Embryonic facial prominence (tissue), 1 donor: ENCODE results near the gene RAP1GDS1.
"Not testable (repeated sequence)": the region's sequence is repeated elsewhere in the genome, so short reads cannot be mapped to it uniquely, and the experiment has no call there.

Experiments used
- DNase-seq: peaks from one replicate; pipeline ENCODE4 v3.0.0-alpha.2; 2016; ENCODE audit errors: extremely low spot score

RAP1GDS1 gene

DNA sequence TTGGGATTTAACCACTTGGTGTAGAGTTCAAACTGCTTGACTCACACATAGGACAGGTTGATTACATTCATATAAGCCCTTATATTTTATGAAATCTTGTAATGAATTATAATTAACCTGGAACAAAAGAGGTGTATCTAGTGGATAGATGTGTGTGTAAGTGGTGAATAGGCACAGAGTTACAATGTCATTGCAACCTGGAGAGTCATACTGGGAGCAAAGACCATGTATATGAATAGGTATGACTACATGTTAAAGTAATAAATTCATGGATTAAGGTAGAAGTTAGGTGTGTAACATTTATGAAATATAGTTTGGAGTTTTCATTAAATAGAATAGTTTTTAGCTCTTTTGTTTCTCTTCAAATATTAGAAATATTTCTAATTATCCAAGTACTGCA is 26.1 kb downstream of the RAP1GDS1 start:
- no peak for DNase-seq

DNA sequence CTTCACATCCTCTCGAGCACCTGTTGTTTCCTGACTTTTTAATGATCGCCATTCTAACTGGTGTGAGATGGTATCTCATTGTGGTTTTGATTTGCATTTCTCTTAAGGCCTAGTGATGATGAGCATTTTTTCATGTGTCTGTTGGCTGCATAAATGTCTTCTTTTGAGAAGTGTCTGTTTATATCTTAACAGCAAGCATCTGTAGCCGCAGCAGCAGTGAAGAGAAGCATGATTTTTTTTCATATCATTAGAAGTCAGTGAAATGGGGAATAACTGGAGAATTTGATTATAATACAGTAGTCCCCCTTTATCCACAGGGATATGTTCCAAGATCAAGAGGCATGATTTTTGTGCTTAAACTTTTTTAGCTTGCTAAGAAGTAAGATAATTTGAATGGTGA is 27.5 kb downstream of the RAP1GDS1 start:
- DNase-seq, result not testable (repeated sequence)

DNA sequence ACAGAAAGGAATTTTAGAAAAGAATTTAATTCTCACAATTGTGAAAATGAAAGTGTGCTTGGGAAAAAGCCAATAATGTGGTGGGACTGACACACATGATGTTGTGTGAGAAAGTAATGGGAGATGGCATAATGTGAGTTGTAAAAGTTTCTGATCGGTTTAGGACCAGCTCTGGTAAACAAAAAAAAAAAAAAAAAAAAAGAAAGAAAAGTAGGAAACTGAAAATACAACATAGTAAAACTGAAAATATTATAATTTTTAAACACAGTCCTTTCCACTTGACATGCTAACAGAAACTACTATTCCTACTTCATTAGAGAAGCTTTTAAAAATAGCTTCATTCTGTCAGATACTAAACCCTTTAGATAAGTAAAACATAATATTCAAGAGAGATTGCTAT is 28.2 kb downstream of the RAP1GDS1 start:
- no peak for DNase-seq

DNA sequence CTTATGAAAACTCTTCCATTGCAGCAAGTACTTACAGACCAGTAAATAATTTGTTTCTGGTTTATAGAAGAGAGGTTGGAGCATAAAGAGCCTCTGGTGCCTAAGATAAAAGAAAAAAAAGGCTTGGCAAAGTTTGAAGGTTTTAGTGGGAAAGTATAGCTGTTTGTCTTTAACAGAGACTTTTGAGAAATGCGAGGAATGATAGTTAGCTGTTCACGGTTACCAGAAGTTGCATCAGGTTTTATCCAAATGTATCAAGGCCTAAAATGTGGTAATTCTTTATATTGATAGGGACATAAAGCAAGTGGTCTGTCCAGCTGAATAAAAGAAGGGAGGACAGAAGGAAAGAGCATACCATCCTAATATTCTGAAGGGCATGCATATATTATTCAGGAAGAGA is 29.3 kb downstream of the RAP1GDS1 start:
- DNase-seq, result no peak

DNA sequence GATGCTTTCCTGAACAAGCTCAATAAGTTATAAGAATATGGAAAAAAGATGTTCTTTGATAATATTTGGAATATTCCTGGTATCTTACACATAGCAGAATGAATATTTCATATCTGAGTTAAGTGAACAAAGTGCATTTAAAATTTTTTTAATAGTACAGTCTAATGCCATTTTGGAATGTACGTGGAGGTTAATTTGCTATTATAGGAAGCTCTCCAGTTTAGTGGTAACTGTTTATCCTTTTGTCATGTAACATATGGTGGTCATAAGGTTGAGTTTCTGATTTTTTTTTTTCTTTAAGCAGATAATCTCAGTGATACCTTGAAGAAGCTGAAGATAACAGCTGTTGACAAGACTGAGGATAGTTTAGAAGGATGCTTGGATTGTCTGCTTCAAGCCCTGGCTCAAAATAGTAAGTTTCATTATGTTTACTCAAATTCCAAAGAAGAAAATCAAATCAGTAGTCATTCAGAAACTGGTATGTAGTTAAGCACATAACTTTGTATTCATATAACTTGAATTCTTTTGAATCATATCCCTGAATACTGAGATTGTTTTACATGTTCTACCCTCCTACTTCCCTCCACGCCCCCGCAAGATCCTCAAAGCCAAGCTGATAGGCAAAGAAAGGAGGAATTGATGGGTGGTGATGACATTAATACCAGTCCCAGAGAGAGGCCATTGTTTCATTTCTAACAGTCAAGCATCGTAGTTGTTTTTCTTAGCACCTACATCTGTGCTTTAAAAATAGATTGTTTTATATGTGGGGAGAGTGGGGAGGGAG is 32.1 kb downstream of the RAP1GDS1 start:
- DNase-seq, result no peak

DNA sequence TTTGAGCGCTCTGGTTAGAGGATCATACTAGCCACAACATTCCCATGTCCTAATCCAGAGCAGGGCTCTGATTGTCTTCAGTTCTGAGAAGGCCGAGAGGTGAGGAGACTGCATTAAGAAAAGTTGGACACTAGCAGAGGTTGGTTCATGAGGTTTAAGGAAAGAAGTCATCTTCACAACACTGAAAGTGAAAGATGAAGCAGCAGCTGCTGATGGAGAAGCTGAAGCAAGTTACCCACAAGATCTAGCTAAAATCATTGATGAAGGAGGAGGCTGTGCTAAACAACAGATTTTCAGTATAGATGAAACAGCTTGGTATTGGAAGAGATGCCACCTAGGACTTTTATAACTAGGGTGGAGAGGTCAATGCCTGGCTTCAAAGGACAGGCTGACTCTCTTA is 36.8 kb downstream of the RAP1GDS1 start:
- DNase-seq, result no peak

DNA sequence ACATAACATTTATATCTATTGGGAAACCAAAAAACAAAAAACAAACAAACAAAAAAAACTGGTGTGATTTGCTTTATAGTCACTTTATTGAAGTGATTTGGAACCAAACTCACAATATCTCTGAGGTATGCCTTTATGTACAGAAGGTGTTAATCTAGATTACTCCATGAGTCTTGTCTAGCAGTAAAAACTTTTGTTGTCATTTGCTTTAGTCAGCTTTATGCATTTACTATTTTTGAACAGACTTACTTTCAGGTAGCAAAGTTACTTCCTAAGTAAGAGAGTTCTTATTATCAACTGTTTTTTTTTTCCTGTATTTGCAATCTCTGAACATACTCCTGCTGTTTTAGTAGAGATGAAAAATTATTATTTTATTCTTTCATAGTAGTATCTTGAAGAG is 39.5 kb downstream of the RAP1GDS1 start:
- no peak for DNase-seq

DNA sequence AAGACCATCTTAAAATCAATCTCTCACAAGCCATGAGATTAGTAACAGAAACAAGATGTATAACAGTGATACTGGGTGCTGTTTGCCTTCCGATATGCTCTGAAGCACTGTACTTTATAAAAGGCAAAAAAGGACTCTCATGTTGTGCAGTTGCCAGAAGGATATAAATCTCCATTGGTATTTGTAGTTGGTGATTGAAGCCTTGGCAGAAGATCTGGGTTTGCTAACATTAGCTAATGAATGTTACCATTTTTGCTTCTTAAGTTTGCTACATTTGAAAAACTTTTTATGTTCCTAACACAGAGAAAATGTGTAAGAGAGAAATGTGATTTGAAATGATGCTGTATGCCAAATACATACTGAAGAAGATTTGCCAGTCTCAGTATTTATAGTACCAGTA is 44.4 kb downstream of the RAP1GDS1 start:
- no peak for DNase-seq

DNA sequence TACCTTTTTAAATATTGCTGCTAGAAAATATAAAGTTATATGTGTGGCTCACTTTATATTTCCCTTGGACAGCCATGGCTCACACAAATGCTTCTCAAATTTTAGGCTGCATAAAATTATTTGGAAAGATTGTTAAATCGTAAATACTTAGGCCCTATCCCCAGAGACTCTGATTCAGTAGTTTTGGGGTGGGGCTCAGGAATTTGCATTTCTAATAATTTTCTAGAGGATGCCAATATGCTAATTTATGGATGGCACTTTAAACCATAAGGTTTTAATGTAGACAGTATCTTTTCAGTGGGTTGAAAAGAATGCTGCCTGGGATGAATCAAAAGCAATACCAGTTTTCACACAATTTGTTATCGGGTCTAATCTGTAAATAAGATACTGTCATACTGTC is 49.7 kb downstream of the RAP1GDS1 start:
- no peak for DNase-seq

DNA sequence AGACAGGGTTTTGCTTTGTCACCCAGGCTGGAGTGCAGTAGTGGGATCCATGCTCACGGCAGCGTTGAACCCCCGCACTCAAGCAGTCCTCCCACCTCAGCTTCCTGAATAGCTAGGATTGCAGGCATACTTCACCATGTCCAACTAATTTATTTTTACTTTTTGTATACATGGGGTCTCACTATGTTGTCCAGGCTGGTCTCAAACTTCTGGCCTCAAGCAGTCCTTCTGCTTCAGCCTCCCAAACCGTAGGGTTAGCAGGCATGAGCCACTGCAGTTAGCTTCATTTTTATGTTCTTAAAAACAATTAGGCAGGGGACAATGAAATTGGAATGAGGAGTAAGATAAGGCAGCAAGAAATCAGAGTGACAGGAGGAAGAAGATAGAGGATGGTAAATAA is 50.5 kb downstream of the RAP1GDS1 start:
- DNase-seq, result no peak

DNA sequence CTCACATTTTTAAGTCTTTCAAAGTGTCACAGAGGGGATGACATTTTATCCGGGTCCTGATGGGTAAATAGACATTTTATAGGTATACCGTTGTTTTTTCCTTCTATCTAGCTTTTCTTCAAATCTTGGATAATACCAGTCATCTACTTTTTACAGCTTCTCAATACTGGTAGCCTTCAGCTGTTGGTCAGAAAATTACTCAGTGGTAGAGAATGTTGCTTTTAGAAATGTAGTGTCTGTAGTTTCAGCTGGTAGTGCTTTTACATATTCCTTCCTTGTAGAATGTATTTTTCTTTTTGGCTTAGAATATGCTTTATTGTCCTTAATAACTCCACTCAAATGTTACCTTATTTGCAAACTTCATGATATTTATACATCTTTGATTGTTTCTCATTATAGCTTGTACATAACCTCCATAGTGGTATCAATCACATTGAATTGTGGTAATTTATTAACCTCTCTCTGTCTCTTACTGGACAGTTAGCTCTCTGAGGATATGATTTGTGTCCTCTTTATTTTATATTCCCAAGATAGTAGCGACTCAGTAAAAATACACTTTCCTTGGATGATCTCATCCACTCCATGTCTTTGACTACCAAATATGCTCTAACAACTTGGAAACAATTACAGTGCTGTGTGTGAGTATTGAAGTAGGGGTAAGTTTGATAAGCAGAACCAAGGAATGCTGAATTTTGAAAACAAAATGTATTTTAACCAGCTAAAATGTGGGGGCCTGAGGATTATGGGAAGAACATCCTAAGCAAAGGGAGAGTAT is 53.8 kb downstream of the RAP1GDS1 start:
- DNase-seq, result no peak

DNA sequence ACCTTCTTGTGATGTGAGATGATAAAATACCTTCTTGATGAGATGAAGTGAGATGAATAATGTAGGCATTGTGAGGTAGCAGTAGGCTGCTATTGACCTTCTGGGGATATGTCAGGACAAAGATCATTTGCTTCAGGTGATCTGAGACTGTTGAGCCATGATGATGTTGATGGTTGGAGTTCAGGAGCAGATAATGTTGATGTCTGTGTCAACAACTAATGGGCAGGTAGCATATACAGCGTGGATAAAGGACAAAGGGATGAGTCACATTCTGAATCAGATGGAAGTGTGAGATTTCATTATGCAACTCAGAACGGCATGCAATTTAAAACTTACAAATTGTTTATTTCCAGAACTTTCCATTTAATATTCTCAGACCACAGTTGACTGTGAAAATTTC is 57.3 kb downstream of the RAP1GDS1 start:
- DNase-seq, result no peak

DNA sequence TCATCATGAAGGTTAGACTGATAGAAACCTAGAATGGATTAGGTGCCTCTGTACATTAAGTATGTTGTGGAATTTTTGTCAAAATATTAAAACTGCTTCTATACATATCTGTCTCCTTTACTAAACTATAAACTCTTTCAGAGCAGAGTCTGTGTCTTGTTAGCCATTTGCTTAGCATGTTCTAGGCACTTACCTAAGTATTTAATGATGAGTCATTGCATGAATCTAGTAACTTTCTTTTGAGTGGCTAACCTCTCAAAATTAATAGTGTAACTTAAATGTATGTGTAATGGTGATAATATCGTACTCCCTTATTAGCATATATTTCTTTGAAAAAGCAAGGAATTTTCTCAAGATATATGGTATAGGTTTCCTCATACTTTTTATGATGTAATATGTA is 57.8 kb downstream of the RAP1GDS1 start:
- no peak for DNase-seq

DNA sequence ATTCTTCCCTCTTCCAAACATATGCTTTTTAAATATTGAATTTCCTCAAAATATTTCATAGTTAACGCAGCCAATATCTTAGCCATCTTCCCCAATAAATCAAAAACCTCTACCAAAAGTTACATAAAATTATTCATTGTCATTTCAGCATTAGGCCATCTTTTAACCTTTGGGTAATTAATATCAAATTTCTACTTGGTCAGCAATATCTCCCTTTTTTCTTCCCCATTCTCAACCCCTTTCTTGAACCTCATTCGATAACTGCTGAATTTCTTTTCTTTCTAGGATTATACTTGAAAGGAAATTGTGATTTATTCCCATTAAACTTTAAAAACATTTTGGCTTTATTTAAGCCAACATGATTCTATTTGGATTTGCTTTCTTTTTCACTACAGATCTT is 65.0 kb downstream of the RAP1GDS1 start:
- DNase-seq, result no peak

DNA sequence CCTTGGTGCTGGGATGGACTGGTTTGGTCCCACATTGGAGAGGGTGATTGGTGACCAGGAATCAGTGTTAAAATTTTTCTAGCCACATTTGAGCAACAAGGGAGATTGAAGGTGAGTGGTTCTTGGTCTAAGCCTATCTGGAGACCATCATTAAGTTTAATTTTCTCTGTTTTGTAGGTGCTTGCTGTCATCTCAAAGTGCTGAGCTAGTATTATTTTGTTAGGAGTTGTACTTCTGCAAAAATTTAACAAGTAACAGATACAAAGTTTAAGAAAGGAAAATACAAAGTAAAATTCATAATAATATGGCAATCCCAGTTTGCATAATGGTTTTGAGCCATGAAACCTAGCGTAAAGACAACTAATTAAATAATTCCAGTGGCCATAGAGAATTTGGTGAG is 66.5 kb downstream of the RAP1GDS1 start:
- DNase-seq, result no peak

DNA sequence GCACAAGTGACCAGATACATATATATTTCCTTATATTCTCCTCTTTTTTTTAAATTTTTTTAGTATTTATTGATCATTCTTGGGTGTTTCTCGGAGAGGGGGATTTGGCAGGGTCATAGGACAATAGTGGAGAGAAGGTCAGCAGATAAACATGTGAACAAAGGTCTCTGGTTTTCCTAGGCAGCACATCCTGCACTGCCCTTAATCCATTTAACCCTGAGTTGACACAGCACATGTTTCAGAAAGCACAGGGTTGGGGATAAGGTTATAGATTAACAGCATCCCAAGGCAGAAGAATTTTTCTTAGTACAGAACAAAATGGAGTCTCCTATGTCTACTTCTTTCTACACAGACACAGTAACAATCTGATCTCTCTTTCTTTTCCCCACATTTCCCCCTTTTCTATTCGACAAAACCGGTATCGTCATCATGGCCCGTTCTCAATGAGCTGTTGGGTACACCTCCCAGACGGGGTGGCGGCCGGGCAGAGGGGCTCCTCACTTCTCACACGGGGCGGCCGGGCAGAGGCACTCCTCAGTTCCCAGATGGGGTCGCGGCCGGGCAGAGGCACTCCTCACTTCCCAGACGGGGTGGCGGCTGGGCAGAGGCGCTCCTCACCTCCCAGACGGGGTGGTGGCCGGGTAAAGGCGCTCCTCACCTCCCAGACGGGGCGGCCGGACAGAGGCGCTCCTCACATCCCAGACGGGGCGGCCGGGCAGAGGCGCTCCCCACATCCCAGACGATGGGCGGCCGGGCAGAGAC is 68.9 kb downstream of the RAP1GDS1 start:
- not testable (repeated sequence) for DNase-seq

DNA sequence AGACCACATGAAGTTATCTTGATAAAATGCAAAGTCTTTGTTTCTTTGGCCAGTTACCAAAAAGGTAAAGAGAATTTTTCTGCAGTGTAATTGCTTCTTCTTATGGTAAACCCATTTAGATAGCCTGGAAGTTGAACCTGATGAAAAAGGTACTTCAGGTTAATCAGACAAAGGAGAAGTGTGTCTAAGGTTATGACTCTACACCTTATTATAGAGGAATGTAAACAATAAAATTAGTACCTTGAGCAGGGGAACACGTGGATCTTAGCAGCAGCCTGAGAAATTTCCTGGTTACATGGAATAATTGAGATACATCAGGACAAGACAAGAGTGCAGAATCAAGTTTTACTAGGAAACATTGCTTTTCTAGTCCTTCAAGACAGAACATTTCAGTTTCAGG is 70.8 kb downstream of the RAP1GDS1 start:
- DNase-seq, result no peak

DNA sequence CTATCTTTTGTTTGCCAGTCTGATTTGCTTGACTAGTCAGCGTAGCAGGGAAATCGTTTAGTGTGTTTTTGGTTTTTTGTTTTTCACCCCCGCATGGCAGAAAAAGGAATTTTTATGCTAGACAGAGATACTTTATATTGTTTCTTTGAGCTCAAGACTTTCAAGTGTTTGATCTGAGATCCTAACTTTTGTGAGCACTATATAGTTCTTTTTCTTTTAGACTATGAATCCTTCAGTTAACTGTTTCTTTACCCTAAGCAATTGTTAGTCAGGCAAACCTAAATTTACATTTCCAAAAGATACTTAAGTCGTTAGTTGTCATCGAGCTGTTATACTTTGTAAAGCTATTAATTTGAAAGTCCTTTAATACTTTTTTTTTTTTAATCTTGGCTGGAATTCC is 73.3 kb downstream of the RAP1GDS1 start:
- no peak for DNase-seq

DNA sequence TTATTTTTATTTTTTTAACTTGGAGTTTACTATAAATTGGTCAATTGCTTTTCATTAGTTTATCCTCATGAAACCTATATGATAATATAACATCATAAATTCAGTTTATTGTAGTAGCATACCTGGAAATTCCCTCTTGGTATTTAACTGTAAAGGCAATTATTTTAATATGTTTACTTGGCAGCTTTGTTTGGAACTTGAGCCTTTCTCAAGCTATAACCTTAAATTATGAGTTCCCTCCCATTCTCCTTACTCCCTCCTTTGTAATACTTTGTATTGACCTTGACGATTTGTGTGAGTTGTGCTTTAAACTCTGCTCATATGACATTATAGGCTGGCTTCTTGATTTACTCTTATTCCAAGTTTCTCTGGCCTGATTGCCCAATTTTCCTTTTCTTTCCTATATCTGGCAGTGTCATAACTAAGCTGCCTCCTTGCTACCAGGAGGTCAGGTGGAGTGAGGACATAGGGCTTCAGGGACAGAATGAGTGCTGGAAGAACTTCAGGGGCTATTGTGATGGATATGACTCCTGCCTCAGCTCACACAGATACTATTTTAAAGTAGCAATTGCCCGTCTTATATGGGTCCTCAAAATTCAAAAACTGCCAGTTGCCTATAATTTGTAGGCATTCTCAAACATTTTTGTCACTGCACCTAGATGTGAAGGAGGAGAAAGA is 77.7 kb downstream of the RAP1GDS1 start:
- no peak for DNase-seq

DNA sequence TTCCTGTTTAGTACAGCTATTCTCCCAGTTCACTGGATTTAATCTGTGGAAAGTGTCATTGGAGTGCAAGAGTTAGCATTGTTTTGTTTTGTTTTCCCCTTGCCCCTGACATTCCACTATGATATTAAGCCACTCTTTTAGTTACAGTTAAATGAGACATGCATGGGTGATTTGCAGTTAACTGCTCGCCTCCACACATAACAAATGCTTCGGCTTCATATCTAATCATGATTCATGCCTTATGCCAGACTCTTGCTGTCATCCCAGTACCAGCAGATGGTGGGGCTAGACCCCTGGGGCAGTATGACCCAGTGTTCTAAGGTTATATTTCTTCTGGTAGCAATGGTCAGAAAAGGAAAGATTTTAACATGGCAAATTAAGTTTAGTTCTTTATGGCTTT is 80.1 kb downstream of the RAP1GDS1 start:
- DNase-seq, result no peak

DNA sequence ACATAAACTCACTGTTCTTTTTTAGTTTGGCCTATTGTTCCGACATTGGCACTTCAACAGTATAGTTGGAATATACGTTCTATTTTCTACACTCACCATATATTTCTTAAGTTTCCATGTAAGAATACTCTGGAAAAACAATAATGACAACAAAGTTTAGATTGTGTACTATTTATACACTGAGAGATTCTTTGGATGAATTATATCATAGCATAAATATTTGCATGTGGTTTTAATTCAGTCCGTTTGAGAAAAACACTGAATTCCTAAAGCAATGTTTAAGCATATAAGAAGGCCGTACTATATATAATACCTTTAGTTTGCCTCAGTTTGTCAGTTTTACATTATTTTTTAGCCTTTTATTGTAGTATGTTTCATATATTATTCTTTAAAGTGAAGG is 82.4 kb downstream of the RAP1GDS1 start:
- DNase-seq, result no peak

DNA sequence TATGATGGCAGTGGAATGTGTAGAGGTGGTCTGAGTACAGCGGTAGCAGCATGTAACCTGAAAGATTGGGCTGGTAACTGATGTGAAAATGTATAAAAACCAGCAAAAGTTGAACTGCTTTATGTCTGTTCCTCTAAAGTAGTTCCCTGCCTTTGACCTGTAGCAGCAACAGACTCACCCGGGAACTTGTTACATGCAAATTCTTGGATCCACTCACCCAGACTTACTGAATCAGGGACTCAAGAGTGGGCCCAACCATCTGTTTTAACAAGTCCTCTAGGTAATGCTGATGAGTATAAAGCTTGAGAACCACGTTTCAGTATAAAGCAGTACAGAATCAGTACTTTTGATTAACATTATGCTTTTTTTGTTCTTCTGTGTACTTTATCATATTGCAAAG is 84.7 kb downstream of the RAP1GDS1 start:
- no peak for DNase-seq
